Naive thymus-derived CD4-positive, alpha-beta T cell (primary cell): ENCODE measurements around the gene DBF4B. TPM values are rescaled to one million over a fixed set of nuclear protein-coding genes. Genes with fewer than 3 reads are reported as not detected.
A peak's percentile ranks its signal among the peaks of the same experiment; 100 is the strongest.

Experiments used
- ATAC-seq: fragments of 150-1000 bp; cut with Tn5 transposase; 2 replicates; pipeline ENCODE4 v1.10.0; 2021; ENCODE audit warnings: mild to moderate bottlenecking, moderate library complexity
- CTCF ChIA-PET: fragments of 350-600 bp; sonication (Branson Sonifier 250); formaldehyde crosslinking; loops from one replicate; lab custom pipeline; 2021; ENCODE audit warnings: antibody characterized with exemption; lab: Charles Lee
- POLR2A ChIA-PET: fragments of 350-600 bp; sonication (Branson Sonifier 250); formaldehyde crosslinking; loops from one replicate; lab custom pipeline; 2021; ENCODE audit warnings: antibody characterized with exemption, inconsistent platforms; lab: Charles Lee
- DNase-seq, 9 donors: peaks; one replicate each; pipeline versions ENCODE4 v3.0.0 to v3.0.0-alpha.2; 2020 to 2022; ENCODE audit warnings: mixed read lengths in 1 of 9
- H3K27ac ChIP-seq: one replicate; pipeline ENCODE4 v1.7.0; 2013; ENCODE audit warnings: mild to moderate bottlenecking, low read depth, low read length, moderate library complexity
- H3K27me3 ChIP-seq, 2 donors: one replicate each; pipeline ENCODE4 v1.7.0; 2013; ENCODE audit warnings: low read length in 2 of 2, mild to moderate bottlenecking in 2 of 2, moderate library complexity in 2 of 2; ENCODE audit not compliant: control insufficient read depth in 2 of 2, insufficient read depth in 2 of 2
- H3K36me3 ChIP-seq, 3 experiments: 1 replicate in 2 of 3; 2 replicates in 1 of 3; pipeline ENCODE4 v1.7.0; 2013; ENCODE audit warnings: low read length in 3 of 3, mild to moderate bottlenecking in 3 of 3, moderate library complexity in 1 of 3; ENCODE audit not compliant: insufficient read depth in 3 of 3, control insufficient read depth in 2 of 3
- H3K4me1 ChIP-seq, 2 donors: one replicate each; pipeline ENCODE4 v1.7.0; 2013; ENCODE audit warnings: low read length in 2 of 2, mild to moderate bottlenecking in 2 of 2, moderate library complexity in 1 of 2; ENCODE audit not compliant: control insufficient read depth in 2 of 2, insufficient read depth in 2 of 2
- H3K4me3 ChIP-seq: 2 replicates; pipeline ENCODE4 v1.7.0; 2013; ENCODE audit warnings: mild to moderate bottlenecking, low read length
- H3K9me3 ChIP-seq, 3 experiments: 1 replicate in 2 of 3; 2 replicates in 1 of 3; pipeline ENCODE4 v1.7.0; 2013; ENCODE audit warnings: low read length in 3 of 3; ENCODE audit not compliant: control insufficient read depth in 2 of 3
- H3K27ac Mint-ChIP-seq, 9 donors: one replicate each; pipeline ENCODE4 v1.8.0; 2020 to 2022; ENCODE audit warnings: mixed read lengths in 9 of 9, mild to moderate bottlenecking in 8 of 9, moderate library complexity in 5 of 9, inconsistent platforms in 2 of 9
- H3K27me3 Mint-ChIP-seq, 5 donors: one replicate each; pipeline ENCODE4 v1.8.0; 2021 to 2022; ENCODE audit warnings: mixed read lengths in 5 of 5, mild to moderate bottlenecking in 1 of 5
- H3K36me3 Mint-ChIP-seq, 5 donors: one replicate each; pipeline ENCODE4 v1.8.0; 2020 to 2022; ENCODE audit warnings: mixed read lengths in 5 of 5, mild to moderate bottlenecking in 3 of 5, inconsistent platforms in 1 of 5
- H3K4me1 Mint-ChIP-seq, 7 donors: one replicate each; pipeline ENCODE4 v1.8.0; 2020 to 2022; ENCODE audit warnings: mixed read lengths in 7 of 7, mild to moderate bottlenecking in 3 of 7, inconsistent platforms in 1 of 7
- H3K4me3 Mint-ChIP-seq, 10 donors: one replicate each; pipeline ENCODE4 v1.8.0; 2020 to 2022; ENCODE audit warnings: mild to moderate bottlenecking in 10 of 10, mixed read lengths in 10 of 10, moderate library complexity in 6 of 10, inconsistent platforms in 2 of 10
- H3K9me3 Mint-ChIP-seq, 11 donors: one replicate each; pipeline ENCODE4 v1.8.0; 2020 to 2022; ENCODE audit warnings: mixed read lengths in 11 of 11, mild to moderate bottlenecking in 4 of 11, inconsistent platforms in 1 of 11, moderate library complexity in 1 of 11
- intact Hi-C, 2 donors: fragments of 100-400 bp; cut with micrococcal nuclease; formaldehyde crosslinking; loops; one replicate each; pipeline ENCODE4 v1.15.1; 2023
- polyA plus RNA-seq, 2 donors: library from polyadenylated mRNA; unstranded; fragments of 300-500 nt; fragmentation: Illumina TruSeq; gene quantifications; one replicate each; pipeline ENCODE4 v1.2.3, GENCODE V29; 2021
- total RNA-seq, 6 experiments: library from RNA in 5 of 6; stranded (reverse) in 5 of 6; gene quantifications; 1 replicate in 5 of 6; 2 replicates in 1 of 6; pipeline ENCODE4 v1.2.3 and lab custom pipeline; 2021 to 2026

DBF4B gene
- total and polyA plus RNA-seq, 7 experiments from 2014 or later, result 0.35 to 23.1 (median 3.8) TPM

GRCh38 chr17:44758414-44759085, 50.1 kb downstream of the DBF4B start, which contains the start of gene ADAM11:
ADAM11 (plus strand) TSS chr17:44758988; CDS start chr17:44759200, 212 bp downstream.
- Histone ChIP-seq H3K4me3 (no peak within 1 kb of the TSS), H3K36me3 (no peaks in the 10 kb centered on the region), H3K27ac (no peak within 1 kb of the TSS), H3K9me3 (no peaks in the 10 kb centered on the region), H3K27me3 (peaks cover 0 to 15% of the 10 kb centered on the region in 2 donors), H3K4me1 (peaks cover 0 to 4% of the 10 kb centered on the region in 2 donors)
- POLR2A ChIA-PET, result no interaction called here
- Mint-ChIP-seq H3K9me3 (no peaks in the 10 kb centered on the region), H3K27me3 (peaks cover 26 to 40% (median 27%) of the 10 kb centered on the region in 5 donors), H3K36me3 (no peaks in the 10 kb centered on the region), H3K4me3 (peak within 1 kb of the TSS; percentile 14 to 80 (median 64)), H3K27ac (no peak within 1 kb of the TSS), H3K4me1 (peaks cover 0 to 4% (median 2%) of the 10 kb centered on the region in 7 donors)
- intact Hi-C loops, result no loop called here
- CTCF ChIA-PET, result interaction anchor here (0.6 kb wide), 1 partner anchor 428 kb away, joined by 3 read pairs; no protein-coding TSS in a partner anchor
- ATAC-seq, result peak; percentile 57
- DNase-seq, result peak in 1 of 9 donors; percentile 21

GRCh38 chr17:44759086-44759915, 50.8 kb downstream of the DBF4B start:
- H3K27me3 ChIP-seq, result peaks cover 0 to 15% of the 10 kb centered on the region in 2 donors
- peaks cover 0 to 4% of the 10 kb centered on the region in 2 donors for H3K4me1 ChIP-seq
- no peaks in the 10 kb centered on the region for H3K36me3 ChIP-seq
- no peaks in the 10 kb centered on the region for H3K9me3 ChIP-seq
- DNase-seq (peak in 1 of 9 donors; percentile 13), ATAC-seq (peak; percentile 25)
- H3K36me3 Mint-ChIP-seq, result no peaks in the 10 kb centered on the region
- intact Hi-C loops, result no loop called here
- H3K4me1 Mint-ChIP-seq, result peaks cover 0 to 4% (median 2%) of the 10 kb centered on the region in 7 donors
- no peaks in the 10 kb centered on the region for H3K9me3 Mint-ChIP-seq
- no peak overlapping the region for H3K27ac ChIP-seq
- ChIA-PET POLR2A (interaction anchor here (1.0 kb wide), 1 partner anchor 114 kb away, joined by 4 read pairs; no protein-coding TSS in a partner anchor), CTCF (interaction anchor here (0.6 kb wide), 1 partner anchor 429 kb away, joined by 3 read pairs; no protein-coding TSS in a partner anchor)
- H3K27me3 Mint-ChIP-seq, result peaks cover 22 to 43% (median 27%) of the 10 kb centered on the region in 5 donors
- no peak overlapping the region for H3K4me3 ChIP-seq
- H3K4me3 Mint-ChIP-seq, result peak overlapping the region in 3 of 10 donors; percentile 16 to 62 (median 17)
- H3K27ac Mint-ChIP-seq, result no peak overlapping the region

GRCh38 chr17:44759916-44760243, 51.4 kb downstream of the DBF4B start:
- Mint-ChIP-seq H3K4me3 (peak overlapping the region in 3 of 10 donors; percentile 20 to 62 (median 29)), H3K27me3 (peaks cover 21 to 43% (median 27%) of the 10 kb centered on the region in 5 donors), H3K27ac (no peak overlapping the region)

GRCh38 chr17:44760474-44761308, 52.2 kb downstream of the DBF4B start:
- no peak for DNase-seq
- intact Hi-C loops, result no loop called here
- H3K4me3 Mint-ChIP-seq, result peak overlapping the region in 4 of 10 donors; percentile 39 to 62 (median 47)
- CTCF ChIA-PET, result no interaction called here
- POLR2A ChIA-PET, result no interaction called here
- peaks cover 0 to 4% (median 2%) of the 10 kb centered on the region in 7 donors for H3K4me1 Mint-ChIP-seq
- Histone ChIP-seq H3K27ac (no peak overlapping the region), H3K4me3 (no peak overlapping the region), H3K27me3 (peaks cover 0 to 15% of the 10 kb centered on the region in 2 donors), H3K36me3 (no peaks in the 10 kb centered on the region), H3K9me3 (no peaks in the 10 kb centered on the region), H3K4me1 (peaks cover 0 to 4% of the 10 kb centered on the region in 2 donors)
- H3K36me3 Mint-ChIP-seq, result no peaks in the 10 kb centered on the region
- no peaks in the 10 kb centered on the region for H3K9me3 Mint-ChIP-seq
- ATAC-seq, result no peak
- H3K27ac Mint-ChIP-seq, result no peak overlapping the region
- peaks cover 21 to 46% (median 27%) of the 10 kb centered on the region in 5 donors for H3K27me3 Mint-ChIP-seq

More at GRCh38 chr17:44759916-44760243, 51.4 kb downstream of the DBF4B start:
- Histone ChIP-seq H3K27ac (no peak overlapping the region), H3K27me3 (peaks cover 0 to 15% of the 10 kb centered on the region in 2 donors), H3K4me3 (no peak overlapping the region), H3K36me3 (no peaks in the 10 kb centered on the region), H3K4me1 (peaks cover 0 to 4% of the 10 kb centered on the region in 2 donors), H3K9me3 (no peaks in the 10 kb centered on the region)
- POLR2A ChIA-PET, result interaction anchor here (1.0 kb wide), 1 partner anchor 113 kb away, joined by 4 read pairs; no protein-coding TSS in a partner anchor
- CTCF ChIA-PET, result no interaction called here
- ATAC-seq (no peak), DNase-seq (no peak)
- Mint-ChIP-seq H3K36me3 (no peaks in the 10 kb centered on the region), H3K9me3 (no peaks in the 10 kb centered on the region), H3K4me1 (peaks cover 0 to 4% (median 2%) of the 10 kb centered on the region in 7 donors)
- intact Hi-C loops, result no loop called here

- DNase-seq, result no peak
- H3K27ac ChIP-seq, result no peak overlapping the region
- Mint-ChIP-seq H3K27ac (no peak overlapping the region), H3K27me3 (peaks cover 19 to 49% (median 31%) of the 10 kb centered on the region in 5 donors), H3K4me3 (no peak overlapping the region), H3K9me3 (no peaks in the 10 kb centered on the region), H3K36me3 (no peaks in the 10 kb centered on the region), H3K4me1 (peaks cover 0 to 4% (median 2%) of the 10 kb centered on the region in 7 donors)
- peaks cover 0 to 15% of the 10 kb centered on the region in 2 donors for H3K27me3 ChIP-seq
- intact Hi-C loops, result no loop called here
- ChIA-PET POLR2A (no interaction called here), CTCF (no interaction called here)
- H3K36me3 ChIP-seq, result no peaks in the 10 kb centered on the region
- no peaks in the 10 kb centered on the region for H3K9me3 ChIP-seq
- H3K4me3 ChIP-seq, result no peak overlapping the region
- H3K4me1 ChIP-seq, result peaks cover 0 to 4% of the 10 kb centered on the region in 2 donors
- ATAC-seq, result no peak
These were observed 53.7 kb downstream of the DBF4B start for GRCh38 chr17:44761932-44762810.
